Measurements from ENCODE around the gene GABRG3. TPM values are rescaled to one million over a fixed set of nuclear protein-coding genes. Genes with fewer than 3 reads are reported as not detected.

The GABRG3 gene
- total RNA-seq, 1 donor from 2014 or later, result 19.3 TPM

DNA sequence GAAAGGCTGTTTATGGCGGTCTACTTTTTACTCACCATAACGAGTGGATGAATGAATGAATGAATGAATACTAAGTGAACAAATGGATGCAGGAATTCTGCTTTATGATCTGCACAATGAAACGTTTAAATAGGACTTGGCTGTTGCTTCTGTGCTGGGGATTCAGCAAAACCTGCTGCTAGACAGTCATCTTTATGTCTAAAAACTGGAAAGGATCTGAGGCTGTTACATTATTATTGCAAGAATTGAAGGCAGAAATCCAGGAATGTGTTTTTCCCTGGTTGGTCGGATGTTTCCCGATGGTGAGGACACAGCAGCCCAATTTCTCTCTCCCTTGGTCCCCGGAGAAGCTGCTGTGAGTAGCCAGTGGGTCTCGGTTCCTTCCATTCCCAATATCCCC lies 94.2 kb downstream of the GABRG3 start:
- no peak for DNase-seq

DNA sequence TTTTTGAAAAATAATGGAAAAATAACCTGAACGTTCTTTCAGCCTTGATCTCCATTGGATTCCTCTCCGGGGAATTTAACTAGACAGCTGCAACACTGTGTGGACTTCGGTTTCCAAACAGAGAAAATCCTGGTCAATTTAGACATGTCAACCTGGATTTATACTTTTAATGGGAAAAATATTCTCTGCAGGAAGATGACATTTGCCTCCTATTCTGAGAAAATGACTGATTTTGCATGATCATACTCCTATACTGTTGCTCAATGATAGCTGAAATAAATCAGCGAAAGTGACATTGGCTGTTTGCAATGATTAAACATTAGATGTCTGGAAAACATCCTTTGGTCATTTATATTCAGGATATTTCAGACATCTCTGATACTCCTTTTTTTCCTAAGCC lies 94.8 kb downstream of the GABRG3 start:
- no peak for DNase-seq

DNA sequence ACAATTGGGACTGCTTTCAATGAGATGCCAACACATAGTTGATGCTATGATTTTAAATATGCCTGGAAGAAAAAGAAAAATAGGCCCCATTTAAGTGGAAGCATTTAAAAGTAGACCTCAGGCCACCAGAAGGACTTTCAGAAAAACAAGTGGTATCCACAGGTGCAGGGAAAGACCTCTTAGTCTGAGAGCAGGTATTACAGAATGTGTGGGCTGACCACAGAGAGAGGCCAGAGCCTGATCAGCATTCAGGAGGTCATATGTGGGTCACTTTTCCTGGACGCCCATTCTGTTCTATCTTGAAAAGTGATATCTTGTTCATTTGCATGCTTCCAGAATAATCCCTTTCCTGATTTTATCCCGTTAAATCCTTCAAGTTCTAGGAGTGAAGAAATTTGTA lies 95.5 kb downstream of the GABRG3 start:
- no peak for DNase-seq

DNA sequence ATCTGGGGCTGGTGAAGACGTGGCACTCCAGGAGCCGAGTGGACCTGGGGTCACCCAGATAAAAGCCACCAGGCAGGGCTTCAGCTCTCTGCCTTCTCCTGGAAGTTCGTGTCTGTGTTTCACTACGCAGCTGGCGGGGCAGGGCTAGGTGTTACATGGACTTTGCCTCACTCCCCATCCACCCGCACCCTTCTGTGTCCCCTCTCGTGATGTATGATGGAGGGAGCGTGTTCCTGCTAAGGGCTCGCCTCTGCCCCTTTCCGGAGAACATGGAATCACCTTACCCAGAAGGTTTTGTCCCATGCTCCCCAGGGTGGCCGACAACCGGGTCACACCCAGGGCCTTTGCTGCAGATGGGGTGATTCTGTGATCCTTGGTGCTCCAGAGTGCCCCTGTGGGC lies 96.2 kb downstream of the GABRG3 start:
- DNase-seq, result no peak

DNA sequence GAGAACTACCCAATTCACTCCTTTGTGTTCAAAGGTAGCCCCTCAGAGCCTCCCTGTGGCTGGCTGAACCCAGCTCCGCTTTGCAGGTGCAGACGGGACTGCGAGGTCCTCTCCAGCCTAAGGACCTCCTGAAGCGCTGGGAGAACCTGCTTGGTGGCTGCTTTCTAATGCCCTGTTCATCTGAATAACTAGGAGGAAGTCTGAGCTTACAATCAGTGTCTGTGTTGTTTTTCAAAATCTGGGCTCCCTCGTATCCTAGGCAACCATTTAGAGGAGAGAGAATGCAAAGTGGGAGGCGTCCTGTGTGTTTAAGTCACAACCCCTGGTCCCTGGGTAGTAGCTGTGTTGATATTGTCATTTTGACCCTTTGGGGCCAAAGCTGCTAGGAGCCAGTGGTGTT lies 99.9 kb downstream of the GABRG3 start:
- DNase-seq, result no peak

DNA sequence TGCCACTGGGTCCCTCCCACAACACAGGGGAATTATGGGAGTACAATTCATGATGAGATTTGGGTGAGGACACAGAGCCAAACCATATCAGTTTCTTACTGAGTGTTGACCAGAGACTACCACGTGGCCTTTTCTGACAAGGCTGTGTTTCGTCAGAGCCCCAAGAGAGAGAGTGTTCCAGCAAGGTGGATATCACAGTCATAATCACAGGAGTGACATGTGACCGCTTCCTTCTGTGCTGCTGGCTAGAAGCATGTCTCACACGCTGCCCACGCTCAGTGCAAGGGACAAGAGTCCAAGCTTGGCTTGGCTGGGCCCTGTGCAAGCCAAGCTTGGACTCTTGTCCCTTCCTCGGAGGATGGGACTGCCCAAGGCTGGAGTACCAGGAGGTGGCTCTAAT lies 103.2 kb downstream of the GABRG3 start:
- DNase-seq, result no peak

DNA sequence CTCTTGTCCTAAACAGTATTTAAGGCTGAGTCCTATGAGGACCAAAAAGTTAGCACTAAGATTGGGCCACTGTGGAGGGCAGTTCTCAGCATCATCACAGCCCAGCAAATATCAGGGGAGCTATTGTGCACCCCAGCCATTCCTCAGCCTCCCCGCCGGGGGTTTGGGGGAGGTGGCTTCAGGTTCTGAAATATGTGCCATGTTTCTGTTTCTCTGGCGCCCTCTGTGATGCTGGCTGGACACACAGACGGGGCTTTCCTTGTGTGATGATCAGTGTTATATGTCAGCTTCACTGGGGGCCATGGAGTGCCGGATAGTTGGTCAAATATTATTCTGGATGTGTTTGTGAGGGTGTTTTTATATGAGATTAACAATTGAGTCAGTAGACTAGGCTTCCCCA lies 106.8 kb downstream of the GABRG3 start:
- DNase-seq, result no peak

DNA sequence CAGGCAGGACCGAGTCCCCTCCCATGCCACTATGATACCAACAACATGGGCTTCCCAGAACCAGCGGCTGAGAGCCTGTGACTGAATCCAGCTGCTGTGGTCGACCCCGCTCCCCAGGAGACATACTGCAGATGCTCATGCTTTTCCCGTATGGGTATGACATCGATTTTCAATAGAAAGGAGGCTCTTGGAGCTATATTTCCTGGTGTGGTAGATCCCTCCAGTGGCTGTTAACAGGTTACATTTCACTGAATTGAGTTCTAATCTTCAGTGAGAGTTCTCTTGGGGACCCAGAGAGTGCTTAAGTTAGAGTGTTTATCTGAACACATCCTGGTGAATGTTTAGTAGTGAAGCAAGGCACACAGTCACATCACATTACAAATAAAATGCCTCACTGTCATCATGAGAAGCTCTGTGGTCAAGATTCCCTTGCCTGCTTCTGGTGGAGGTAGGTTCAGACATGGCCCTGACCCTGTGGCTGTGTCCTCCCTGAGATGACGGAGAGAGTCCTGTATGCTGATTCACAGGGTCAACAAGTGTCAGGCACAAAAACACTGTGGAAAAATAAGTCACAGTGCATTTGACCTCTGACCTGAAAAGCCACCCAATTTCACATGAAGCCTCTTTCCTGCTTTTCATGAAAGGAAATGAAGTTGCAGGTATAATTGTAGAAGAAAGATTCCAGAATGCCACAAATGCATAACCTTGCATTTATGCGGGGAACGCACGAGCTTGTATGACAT lies 110.9 kb downstream of the GABRG3 start:
- no peak for DNase-seq

DNA sequence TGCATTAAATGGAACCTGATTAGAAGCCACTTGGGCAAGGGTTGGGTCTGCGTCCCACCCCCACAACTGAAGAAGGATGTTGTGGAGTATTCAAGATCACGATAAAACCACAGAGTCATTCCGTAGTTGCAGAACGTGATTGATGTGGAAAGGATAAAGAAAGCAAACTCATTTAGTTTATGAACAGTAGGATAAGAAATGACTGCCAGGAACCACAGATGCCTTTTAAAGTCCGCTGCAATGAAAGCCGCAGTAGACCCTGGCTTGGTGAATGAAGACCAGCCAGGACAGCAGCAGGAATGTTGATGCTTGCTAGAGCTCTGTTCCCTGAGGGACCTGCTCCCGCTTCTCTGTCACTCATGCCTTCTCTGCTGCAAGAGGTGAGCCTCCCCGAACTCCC lies 111.5 kb downstream of the GABRG3 start:
- no peak for DNase-seq

DNA sequence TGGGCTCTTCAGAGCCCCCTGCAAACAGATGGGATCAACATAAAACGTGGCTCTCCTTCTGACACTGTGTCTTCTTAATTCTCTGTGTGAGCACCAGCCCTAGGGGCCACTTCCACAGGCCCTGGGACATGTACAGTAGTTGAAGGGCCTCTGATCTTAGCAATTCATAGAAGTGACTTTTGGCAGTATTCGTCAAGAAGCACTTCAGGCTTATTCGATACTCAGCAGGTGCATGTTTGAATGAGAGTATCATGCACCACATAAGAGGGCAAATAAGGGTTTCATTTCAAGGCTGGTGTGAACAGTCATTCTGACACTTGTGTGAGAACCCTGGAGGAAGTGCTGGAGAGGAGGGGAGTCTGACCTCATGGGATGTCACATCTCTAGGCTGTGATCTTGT lies 113.9 kb downstream of the GABRG3 start:
- DNase-seq, result no peak

DNA sequence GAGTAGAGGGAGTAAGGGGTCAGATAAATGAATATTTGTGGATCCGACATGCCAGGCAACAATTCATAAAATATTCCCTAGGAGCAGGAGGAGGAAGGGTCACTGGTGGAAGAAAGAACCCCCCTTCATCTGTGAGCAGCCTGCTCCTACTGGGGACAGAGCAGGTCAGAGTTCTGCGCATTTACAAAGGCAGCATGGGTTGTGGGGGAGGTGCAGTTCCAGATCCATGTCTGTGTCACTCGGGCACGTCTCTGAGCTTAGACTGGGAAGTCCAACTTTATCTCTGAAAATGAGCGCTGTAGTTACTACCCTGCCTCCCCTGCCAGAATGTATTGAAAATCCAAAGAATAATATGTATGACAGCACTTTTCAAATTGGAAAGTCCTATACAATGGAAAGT lies 115.2 kb downstream of the GABRG3 start:
- no peak for DNase-seq

DNA sequence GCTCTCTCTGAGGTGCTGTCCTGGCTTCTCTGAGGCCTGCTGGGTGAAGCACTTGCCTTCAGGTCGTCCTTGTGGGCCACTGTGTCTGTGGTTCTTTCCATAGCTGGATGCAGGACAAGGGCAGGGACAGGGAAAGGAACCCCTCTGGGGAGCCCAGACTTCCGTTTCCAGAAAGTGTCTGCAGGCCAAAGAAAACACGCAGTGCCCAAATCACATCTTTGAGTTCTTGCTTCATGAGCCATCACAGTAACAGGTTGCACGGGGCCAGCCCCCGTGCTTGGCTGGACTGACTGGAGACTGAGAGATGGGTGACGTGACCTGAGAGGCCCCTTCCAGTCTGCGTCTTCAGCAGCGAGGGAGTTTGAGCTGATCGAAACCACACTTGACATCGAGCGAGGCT lies 115.8 kb downstream of the GABRG3 start:
- no peak for DNase-seq

DNA sequence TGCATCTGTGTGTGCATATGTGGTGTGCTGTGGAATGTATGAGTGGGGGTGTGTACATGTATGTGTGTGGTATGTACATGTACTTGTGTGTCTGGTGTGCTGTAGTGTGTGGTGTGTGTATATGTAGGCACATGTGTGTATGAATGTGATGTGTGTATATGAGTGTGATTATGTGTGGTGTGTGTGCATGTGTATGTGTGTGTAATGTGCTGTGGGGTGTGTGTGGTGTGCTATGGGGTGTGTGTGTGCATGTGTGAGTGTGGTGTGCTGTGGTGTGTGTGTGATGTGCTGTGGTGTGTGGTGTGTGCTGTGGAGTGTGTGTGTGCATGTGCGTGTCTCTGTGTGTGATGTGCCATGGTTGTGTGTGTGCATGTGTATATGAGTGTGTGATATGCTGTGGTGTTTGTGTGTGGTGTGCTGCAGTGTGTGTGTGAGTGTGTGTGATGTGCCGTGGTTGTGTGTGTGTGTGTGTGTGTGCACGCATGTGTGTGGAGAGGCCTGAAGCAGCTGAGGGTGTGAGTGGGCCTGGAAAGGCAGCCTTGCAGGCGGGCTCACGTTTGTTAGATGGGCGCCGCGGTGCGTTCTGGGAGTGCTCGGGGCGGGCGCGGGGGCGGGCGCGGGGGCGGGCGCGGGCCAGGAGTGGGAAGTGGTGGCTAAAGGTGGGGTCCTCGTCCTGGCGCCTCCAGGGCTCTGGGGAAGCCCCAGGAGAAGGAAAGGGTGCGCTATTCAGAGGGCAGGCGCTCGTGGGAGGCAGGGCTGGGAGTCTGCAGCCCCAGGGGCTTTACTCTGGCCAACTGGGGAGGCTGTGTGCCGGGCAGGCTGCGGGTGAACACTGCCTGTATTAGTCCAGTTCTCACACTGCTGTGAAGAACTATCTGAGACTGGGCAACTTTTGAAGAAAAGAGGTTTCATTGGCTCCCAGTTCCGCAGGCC lies 116.9 kb downstream of the GABRG3 start:
- DNase-seq, result no peak

DNA sequence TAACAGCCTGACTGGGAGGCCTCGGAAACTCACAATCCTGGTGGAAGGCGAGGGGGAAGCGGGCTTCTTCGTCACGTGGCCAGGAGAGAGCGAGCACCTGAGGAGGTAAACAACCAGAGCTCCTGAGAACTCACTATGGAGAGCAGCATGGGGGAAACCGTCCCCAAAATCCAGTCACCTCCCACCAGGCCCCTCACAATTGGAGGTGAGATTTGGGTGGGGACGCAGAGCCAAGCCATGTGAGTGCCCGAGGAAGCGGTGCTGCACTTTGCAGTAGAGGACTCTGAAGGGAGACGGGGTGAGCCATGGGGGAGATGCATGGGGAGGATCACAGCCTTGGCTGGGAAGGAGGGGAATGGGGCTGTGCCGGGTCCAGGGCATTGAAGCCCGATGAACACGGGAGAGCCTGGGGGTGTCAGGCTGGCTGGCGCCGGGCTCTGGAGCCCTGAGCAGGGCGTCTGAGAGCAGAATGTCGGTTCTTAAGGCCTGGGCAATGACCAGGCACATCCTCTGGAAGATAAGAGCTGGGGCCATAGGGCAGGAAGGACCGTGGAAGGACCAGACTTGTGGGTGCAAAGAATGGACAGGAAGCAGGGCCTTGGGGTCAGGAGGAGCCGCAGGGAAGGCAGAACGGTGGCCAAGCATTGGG lies 117.7 kb downstream of the GABRG3 start:
- DNase-seq, result no peak

DNA sequence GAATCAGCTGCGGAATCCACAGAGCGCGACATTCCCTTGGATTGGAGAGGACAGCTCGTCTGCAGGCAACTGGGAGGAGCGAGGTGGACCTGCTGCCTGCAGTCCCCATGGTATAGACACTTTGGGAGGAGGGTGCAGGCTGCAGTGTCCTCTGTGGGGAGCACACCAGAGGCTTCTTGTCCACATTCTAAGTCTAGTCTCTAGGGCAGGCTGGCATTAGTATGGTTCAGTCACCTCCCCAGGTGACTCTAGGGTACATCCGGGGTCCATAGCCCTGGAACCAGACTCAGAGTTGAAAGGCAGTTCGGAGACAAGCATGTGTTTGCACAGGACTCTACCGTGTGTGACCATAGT lies 118.2 kb downstream of the GABRG3 start:
- DNase-seq, result no peak

DNA sequence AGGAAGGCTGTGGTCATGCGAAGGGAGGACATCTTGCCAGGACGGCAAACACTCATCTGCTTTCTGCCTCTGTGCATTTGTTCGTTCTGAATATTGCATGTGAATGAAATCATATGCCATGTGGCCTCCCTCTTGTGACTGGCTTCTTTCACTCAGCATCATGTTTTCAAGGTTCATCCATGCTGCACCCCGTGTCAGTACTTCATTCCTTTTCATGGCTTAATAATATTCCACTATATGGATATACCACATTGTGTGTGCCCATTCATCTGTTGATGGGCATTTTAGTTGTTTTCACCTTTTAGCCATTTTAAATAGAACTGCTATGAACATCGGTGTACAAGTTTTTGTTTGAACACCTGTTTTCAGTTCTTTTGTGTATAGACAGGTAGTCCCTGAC lies 118.7 kb downstream of the GABRG3 start:
- DNase-seq, result no peak

DNA sequence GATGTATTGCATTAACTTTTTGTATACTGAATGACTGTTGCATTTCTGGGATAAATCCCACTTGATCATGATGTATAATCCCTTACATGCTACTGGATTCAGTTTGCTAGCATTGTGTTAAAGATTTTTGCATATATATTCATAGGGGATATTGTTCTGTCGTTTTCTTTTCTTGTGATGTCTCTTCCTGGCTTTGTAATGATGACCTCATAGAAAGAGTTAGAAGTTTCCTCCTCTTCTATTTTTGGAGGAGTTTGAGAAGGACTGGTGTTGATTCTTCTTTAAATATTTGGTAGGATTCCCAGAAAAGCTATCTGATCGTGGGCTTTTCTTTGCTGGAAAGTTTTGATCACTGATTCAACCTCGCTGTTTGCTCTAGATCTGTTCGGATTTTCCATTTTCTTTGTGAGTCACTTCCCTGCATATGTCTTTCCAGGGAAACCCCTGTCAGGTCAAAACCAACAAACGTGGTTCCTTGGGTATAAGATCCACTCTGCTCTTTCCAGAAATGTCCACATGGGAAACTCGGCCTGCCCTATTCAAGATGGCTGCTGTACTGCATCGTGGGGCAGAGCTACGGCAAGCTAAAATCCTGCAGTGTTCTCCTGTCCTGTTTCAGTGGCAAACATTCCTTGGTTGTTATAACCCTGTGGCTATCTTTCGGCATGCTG lies 120.4 kb downstream of the GABRG3 start:
- DNase-seq, result no peak

DNA sequence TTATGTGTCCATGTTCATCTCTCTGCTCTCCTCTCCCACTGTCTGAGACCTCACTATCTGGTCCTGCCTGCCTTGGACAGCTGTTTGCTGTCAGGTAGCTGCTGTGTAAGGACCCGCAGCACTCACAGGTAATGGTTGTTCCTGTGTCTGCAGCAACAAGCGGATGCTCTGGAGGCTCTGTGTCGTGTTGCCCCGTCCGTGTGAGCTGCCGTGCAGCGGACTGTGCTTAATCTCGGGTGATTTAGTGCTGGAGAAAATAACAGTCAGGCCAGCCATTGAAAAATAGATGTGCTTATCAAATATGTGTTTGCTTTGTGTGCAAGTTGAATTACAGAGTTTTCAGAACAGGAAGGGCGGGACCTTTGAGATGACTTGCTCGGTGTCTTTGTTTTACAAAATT lies 121.4 kb downstream of the GABRG3 start:
- DNase-seq, result no peak

DNA sequence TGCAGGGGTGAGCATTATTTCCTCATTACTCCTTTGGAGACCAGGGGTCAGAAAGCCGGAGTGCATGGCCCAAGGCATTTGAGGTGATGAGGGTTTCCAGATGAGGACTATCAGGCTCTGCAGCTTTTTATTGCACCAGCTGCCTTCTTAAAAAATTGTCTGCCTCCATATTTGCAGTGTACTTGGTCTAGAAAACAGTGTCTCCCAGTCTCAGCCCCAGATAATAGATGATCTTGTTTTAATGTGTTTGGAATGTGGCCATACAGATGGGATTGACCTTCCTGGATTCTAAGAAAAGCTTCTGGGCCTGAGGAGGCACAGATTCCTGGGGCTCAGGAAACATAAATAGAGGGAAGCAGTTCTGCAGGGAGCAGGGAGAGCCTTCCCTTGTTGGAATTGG lies 123.3 kb downstream of the GABRG3 start:
- no peak for DNase-seq

DNA sequence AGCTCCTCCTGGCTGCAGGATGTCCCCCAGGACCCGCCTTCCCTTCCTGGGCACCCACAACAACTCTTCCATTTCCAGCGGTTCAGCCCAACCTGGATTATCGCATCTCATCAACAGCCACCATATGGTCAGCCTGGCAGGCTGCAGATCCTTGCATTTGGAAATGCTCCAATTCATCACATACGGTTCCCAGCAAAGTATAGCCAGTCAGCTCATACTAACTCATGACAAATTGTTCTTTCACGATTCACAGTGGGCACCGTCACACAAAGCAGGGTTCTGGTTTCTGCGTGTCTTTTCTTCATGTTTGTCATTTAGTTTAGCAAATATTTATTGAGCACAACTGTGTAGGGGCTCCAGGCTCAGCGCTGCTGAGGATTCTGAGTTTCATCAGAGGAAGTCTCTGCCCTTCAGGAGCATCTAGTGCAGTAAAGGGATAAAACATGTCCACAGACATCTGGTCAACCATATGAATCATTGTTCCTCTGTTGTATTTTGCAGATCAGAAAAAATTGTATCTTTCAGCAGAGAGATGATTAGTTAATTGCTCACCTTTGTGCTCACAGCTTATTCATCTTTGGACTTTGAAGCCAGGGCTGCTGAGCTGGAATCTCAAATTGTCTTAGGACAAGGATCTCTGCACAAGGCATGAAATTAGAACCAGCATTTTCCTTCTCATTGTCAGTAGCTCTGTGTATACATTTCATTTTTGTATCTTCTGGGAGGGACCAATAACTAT lies 125.1 kb downstream of the GABRG3 start:
- peak; percentile 22 for DNase-seq

DNA sequence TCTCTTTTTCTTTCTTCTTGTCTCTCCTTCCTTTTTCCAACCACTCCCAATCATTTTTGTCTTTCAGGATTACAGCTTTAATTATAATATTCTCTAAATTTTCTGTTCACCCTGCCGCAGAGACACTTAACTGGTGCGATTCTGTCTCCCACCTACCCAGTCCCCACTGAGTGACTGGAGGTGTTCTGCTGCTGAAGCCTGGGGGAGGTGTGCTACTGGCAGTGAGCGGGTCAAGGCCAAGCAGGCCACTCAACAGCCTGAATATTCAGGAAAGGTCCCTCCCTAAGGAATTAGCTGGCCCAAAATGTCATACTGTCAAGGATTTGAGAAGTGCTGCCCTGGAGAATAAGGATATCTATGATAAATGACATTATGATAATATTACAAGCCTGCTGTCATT lies 126.5 kb downstream of the GABRG3 start:
- no peak for DNase-seq

DNA sequence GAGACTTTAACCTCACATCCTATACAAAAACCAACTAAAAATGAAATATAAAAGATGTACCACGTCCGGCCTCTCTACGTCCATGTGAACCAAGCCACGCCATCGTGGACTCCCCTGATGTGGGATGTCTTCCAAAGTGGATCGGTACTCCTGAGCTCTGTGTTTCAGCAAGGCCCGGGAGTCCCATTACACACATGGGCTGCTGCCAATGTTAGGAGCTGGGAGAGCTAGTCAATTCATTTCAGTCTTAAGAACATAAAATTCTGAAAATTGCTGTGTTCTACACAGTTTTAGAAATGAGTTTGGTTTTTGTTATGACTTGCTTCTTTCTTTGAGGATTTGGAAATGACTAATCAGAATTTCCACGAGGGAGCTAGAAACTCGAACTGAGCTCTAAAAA lies 131.0 kb downstream of the GABRG3 start:
- no peak for DNase-seq

All from occipital lobe (tissue), 2 donors.